ENCODE results near the gene RPL41. TPM values are rescaled to one million over a fixed set of nuclear protein-coding genes. Genes with fewer than 3 reads are reported as not detected.
A peak's percentile ranks its signal among the peaks of the same experiment; 100 is the strongest.

The RPL41 gene
- total and polyA plus RNA-seq, 9 of the 15 experiments (the other 6 are each of a cell fraction or from before 2014, with no cell fraction given): 3,403 to 11,276 (median 5,604) TPM

DNA sequence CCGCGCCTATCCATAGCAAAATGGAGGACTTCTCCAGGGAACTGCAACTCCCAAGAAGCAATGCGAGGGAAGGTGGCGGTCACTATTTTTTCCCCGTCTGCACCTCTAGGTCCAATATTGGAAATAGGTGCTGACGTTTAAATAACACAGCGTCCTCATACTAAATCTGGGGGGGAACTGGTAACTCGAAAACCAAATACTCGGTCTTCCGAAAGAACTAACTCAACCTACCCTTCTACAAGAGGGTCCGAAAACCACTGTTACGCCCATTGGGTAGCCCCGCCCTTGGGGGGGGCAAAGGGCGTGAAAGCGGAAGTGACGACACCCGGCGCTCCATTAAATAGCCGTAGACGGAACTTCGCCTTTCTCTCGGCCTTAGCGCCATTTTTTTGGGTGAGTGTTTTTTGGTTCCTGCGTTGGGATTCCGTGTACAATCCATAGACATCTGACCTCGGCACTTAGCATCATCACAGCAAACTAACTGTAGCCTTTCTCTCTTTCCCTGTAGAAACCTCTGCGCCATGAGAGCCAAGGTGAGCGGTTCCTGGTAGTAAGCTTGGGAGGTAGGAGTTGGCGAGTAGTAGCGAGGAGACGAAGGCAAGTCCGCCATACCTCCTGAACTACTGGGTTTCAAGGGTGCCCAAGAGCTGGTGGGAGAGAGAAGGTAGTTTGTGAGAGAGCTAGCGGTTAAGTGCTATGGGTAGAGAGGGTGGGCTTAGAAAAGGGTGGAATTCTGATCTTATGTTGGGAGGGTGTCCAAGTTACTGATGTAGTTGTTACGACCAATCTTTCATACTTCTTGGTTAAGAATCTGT lies at the start of gene RPL41 (continued):
- TF ChIP-seq NR2C1 (IDR thresholded peaks at IDR 0.05) (peak; percentile 96), NR2C1 (tag; IDR thresholded peaks at IDR 0.05) (peak; percentile 97), ZNF551 (CRISPR knock-in tag; IDR thresholded peaks at IDR 0.05) (no peak), ZFPM2 (CRISPR knock-in tag; IDR thresholded peaks at IDR 0.05) (no peak), CBX3 (IDR thresholded peaks at IDR 0.05; ENCODE audit: borderline replicate concordance in 1 of 2, low read length in 2 of 2) (peak in 1 of 2 experiments; percentile 45; a peak in 1 of 3 replicates), YY1 (IDR thresholded peaks at IDR 0.05; ENCODE audit: borderline replicate concordance in 1 of 3, control insufficient read depth in 1 of 3, extremely low read depth in 1 of 3, insufficient read depth in 3 of 3, insufficient read length in 1 of 3, insufficient replicate concordance in 2 of 3, low read depth in 1 of 3, low read length in 2 of 3) (peak; percentile 62 to 88 (median 85)), CXXC5 (CRISPR knock-in tag; IDR thresholded peaks at IDR 0.05) (peak; percentile 70), SIRT6 (IDR thresholded peaks at IDR 0.05; ENCODE audit: low read depth, low read length) (no peak), GATAD2B (IDR thresholded peaks at IDR 0.05; ENCODE audit: borderline replicate concordance) (peak; percentile 86; the same call in 1 of the 2 replicates), GTF2F1 (IDR thresholded peaks at IDR 0.05; ENCODE audit: low read depth, low read length) (peak; percentile 96), BHLHE40 (IDR thresholded peaks at IDR 0.05; ENCODE audit: low read length) (no peak), EP300 (IDR thresholded peaks at IDR 0.05; ENCODE audit: low read length) (no peak; the same call in 1 of the 2 replicates), ZC3H4 (CRISPR knock-in tag; IDR thresholded peaks at IDR 0.05; ENCODE audit: borderline replicate concordance) (peak; percentile 62; the same call in 1 of the 2 replicates), NEUROD1 (IDR thresholded peaks at IDR 0.05; ENCODE audit: borderline replicate concordance, low read depth, low read length, partially characterized antibody) (peak; percentile 29), FOXM1 (IDR thresholded peaks at IDR 0.05; ENCODE audit: low read depth) (peak; percentile 34; the same call in 1 of the 2 replicates), FOXM1 (CRISPR knock-in tag; IDR thresholded peaks at IDR 0.05; ENCODE audit: low read depth) (no peak), CEBPG (CRISPR knock-in tag; IDR thresholded peaks at IDR 0.05) (peak; percentile 22; the same call in 1 of the 2 replicates), CEBPG (tag; conservative IDR thresholded peaks at IDR 0.05 in 1 of 2, IDR thresholded peaks at IDR 0.05 in 1 of 2) (no peak)
- TF ChIP-seq, protein P1, sequence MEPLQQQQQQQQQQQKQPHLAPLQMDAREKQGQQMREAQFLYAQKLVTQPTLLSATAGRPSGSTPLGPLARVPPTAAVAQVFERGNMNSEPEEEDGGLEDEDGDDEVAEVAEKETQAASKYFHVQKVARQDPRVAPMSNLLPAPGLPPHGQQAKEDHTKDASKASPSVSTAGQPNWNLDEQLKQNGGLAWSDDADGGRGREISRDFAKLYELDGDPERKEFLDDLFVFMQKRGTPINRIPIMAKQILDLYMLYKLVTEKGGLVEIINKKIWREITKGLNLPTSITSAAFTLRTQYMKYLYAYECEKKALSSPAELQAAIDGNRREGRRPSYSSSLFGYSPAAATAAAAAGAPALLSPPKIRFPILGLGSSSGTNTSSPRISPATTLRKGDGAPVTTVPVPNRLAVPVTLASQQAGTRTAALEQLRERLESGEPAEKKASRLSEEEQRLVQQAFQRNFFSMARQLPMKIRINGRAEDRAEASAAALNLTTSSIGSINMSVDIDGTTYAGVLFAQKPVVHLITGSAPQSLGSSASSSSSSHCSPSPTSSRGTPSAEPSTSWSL (CRISPR knock-in tag; IDR thresholded peaks at IDR 0.05; ENCODE audit: borderline replicate concordance): no peak
- TF ChIP-seq, protein P2, sequence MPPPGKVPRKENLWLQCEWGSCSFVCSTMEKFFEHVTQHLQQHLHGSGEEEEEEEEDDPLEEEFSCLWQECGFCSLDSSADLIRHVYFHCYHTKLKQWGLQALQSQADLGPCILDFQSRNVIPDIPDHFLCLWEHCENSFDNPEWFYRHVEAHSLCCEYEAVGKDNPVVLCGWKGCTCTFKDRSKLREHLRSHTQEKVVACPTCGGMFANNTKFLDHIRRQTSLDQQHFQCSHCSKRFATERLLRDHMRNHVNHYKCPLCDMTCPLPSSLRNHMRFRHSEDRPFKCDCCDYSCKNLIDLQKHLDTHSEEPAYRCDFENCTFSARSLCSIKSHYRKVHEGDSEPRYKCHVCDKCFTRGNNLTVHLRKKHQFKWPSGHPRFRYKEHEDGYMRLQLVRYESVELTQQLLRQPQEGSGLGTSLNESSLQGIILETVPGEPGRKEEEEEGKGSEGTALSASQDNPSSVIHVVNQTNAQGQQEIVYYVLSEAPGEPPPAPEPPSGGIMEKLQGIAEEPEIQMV (tag; conservative IDR thresholded peaks at IDR 0.05; ENCODE audit: low read depth): no peak
- TF ChIP-seq, protein P3, sequence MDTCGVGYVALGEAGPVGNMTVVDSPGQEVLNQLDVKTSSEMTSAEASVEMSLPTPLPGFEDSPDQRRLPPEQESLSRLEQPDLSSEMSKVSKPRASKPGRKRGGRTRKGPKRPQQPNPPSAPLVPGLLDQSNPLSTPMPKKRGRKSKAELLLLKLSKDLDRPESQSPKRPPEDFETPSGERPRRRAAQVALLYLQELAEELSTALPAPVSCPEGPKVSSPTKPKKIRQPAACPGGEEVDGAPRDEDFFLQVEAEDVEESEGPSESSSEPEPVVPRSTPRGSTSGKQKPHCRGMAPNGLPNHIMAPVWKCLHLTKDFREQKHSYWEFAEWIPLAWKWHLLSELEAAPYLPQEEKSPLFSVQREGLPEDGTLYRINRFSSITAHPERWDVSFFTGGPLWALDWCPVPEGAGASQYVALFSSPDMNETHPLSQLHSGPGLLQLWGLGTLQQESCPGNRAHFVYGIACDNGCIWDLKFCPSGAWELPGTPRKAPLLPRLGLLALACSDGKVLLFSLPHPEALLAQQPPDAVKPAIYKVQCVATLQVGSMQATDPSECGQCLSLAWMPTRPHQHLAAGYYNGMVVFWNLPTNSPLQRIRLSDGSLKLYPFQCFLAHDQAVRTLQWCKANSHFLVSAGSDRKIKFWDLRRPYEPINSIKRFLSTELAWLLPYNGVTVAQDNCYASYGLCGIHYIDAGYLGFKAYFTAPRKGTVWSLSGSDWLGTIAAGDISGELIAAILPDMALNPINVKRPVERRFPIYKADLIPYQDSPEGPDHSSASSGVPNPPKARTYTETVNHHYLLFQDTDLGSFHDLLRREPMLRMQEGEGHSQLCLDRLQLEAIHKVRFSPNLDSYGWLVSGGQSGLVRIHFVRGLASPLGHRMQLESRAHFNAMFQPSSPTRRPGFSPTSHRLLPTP (IDR thresholded peaks at IDR 0.05; ENCODE audit: borderline replicate concordance, extremely low read depth, insufficient read length): no peak

Measured in K562 (cell line).